ENCODE results near the gene TRPV3. TPM values are rescaled to one million over a fixed set of nuclear protein-coding genes. Genes with fewer than 3 reads are reported as not detected.

The TRPV3 gene
- total and polyA plus RNA-seq, 4 experiments from 2014 or later = 0.06 to 0.14 TPM; not detected in 2

GRCh38 chr17:3507071-3507470, 50.5 kb downstream of the TRPV3 start:
- peaks cover 8 to 13% of the 10 kb centered on the region in 2 donors for H3K27me3 Mint-ChIP-seq
- H3K36me3 Mint-ChIP-seq = no peaks in the 10 kb centered on the region

DNA sequence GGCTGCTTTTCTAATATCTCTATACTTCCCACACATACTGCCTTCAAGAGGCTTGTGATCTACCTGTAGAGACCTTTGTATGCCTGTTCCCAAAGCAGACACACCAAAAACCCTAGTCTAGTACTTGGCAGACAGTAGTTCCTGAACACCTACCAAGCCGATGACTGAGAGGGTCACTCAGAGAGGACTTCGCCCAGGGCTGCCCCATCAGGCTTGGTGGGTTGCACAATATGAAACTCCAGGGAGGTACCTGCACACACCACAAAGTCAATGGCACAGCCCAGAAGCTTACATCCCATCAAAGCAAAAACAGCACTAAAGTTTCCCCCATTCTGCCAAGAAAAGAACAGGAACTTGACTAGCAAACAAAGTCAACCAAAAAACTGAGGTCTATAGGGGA, 51.6 kb downstream of the TRPV3 start:
- Mint-ChIP-seq H3K4me1 (no peaks in the 10 kb centered on the region), H3K36me3 (no peaks in the 10 kb centered on the region), H3K9me3 (peaks cover 0 to 10% (median under 1%) of the 10 kb centered on the region in 8 donors), H3K27me3 (peaks cover 8 to 13% of the 10 kb centered on the region in 2 donors), H3K4me3 (no peak overlapping the region), H3K27ac (no peak overlapping the region)
- POLR2A ChIA-PET (ENCODE audit: partially characterized antibody) = no interaction called here
- Histone ChIP-seq H3K27ac (ENCODE audit: low read depth, low read length) (no peak overlapping the region), H3K27me3 (ENCODE audit: insufficient read depth, low read length) (no peaks in the 10 kb centered on the region), H3K4me3 (ENCODE audit: low read length in 2 of 2) (no peak overlapping the region), H3K36me3 (ENCODE audit: insufficient read depth, low read length) (no peaks in the 10 kb centered on the region), H3K4me1 (ENCODE audit: insufficient read depth, low read length) (no peaks in the 10 kb centered on the region), H3K9me3 (ENCODE audit: control insufficient read depth in 1 of 2, low read length in 2 of 2) (no peaks in the 10 kb centered on the region)
- intact Hi-C loops (cut with micrococcal nuclease) = no loop called here
- no peak for DNase-seq
- CTCF ChIA-PET (ENCODE audit: partially characterized antibody) = no interaction called here

More at GRCh38 chr17:3507071-3507470, 50.5 kb downstream of the TRPV3 start:
- Histone ChIP-seq H3K27ac (ENCODE audit: low read depth, low read length) (no peak overlapping the region), H3K9me3 (ENCODE audit: control insufficient read depth in 1 of 2, low read length in 2 of 2) (no peaks in the 10 kb centered on the region), H3K27me3 (ENCODE audit: insufficient read depth, low read length) (no peaks in the 10 kb centered on the region), H3K4me1 (ENCODE audit: insufficient read depth, low read length) (no peaks in the 10 kb centered on the region), H3K36me3 (ENCODE audit: insufficient read depth, low read length) (no peaks in the 10 kb centered on the region), H3K4me3 (ENCODE audit: low read length in 2 of 2) (no peak overlapping the region)
- ChIA-PET POLR2A (ENCODE audit: partially characterized antibody) (no interaction called here), CTCF (ENCODE audit: partially characterized antibody) (no interaction called here)
- Mint-ChIP-seq H3K4me3 (no peak overlapping the region), H3K9me3 (peaks cover 0 to 10% (median 2%) of the 10 kb centered on the region in 8 donors), H3K27ac (no peak overlapping the region), H3K4me1 (no peaks in the 10 kb centered on the region)
- no peak for DNase-seq
- intact Hi-C loops (cut with micrococcal nuclease) = no loop called here

DNA sequence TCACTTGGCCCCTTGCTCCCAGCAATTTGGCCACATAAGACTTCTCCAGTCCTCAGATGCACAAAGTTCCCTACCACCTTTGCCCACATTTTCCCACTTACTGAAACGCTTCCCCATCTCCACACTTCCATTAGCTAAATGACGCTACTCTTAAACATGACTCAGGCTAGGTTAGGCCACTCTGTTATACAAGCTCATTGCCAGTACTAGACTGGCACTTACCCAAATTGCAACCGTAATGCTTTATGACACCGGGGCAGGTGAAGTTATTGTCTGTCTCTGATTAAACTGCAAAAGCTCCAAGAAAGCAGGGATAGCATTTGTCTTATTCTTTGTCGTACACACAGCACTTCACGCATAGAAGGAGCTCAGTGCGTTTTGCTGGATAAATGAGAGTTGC, 52.6 kb downstream of the TRPV3 start:
- Mint-ChIP-seq H3K9me3 (peaks cover 0 to 10% (median under 1%) of the 10 kb centered on the region in 8 donors), H3K4me3 (no peak overlapping the region), H3K36me3 (no peaks in the 10 kb centered on the region), H3K27me3 (peaks cover 8 to 13% of the 10 kb centered on the region in 2 donors), H3K4me1 (no peaks in the 10 kb centered on the region), H3K27ac (no peak overlapping the region)
- intact Hi-C loops (cut with micrococcal nuclease) = no loop called here
- CTCF ChIA-PET (ENCODE audit: partially characterized antibody) = no interaction called here
- H3K36me3 ChIP-seq (ENCODE audit: insufficient read depth, low read length) = no peaks in the 10 kb centered on the region
- no peaks in the 10 kb centered on the region for H3K27me3 ChIP-seq (ENCODE audit: insufficient read depth, low read length)
- no peak overlapping the region for H3K27ac ChIP-seq (ENCODE audit: low read depth, low read length)
- DNase-seq = no peak
- H3K4me1 ChIP-seq (ENCODE audit: insufficient read depth, low read length) = no peaks in the 10 kb centered on the region
- no peaks in the 10 kb centered on the region for H3K9me3 ChIP-seq (ENCODE audit: control insufficient read depth in 1 of 2, low read length in 2 of 2)
- POLR2A ChIA-PET (ENCODE audit: partially characterized antibody) = no interaction called here
- H3K4me3 ChIP-seq (ENCODE audit: low read length in 2 of 2) = no peak overlapping the region

- Mint-ChIP-seq H3K4me3 (no peak overlapping the region), H3K4me1 (no peaks in the 10 kb centered on the region), H3K27me3 (peaks cover 8 to 13% of the 10 kb centered on the region in 2 donors), H3K9me3 (peaks cover 0 to 3% (median 0%) of the 10 kb centered on the region in 8 donors), H3K36me3 (no peaks in the 10 kb centered on the region), H3K27ac (no peak overlapping the region)
- Histone ChIP-seq H3K36me3 (ENCODE audit: insufficient read depth, low read length) (no peaks in the 10 kb centered on the region), H3K27ac (ENCODE audit: low read depth, low read length) (no peak overlapping the region), H3K9me3 (ENCODE audit: control insufficient read depth in 1 of 2, low read length in 2 of 2) (no peaks in the 10 kb centered on the region), H3K27me3 (ENCODE audit: insufficient read depth, low read length) (no peaks in the 10 kb centered on the region), H3K4me1 (ENCODE audit: insufficient read depth, low read length) (no peaks in the 10 kb centered on the region), H3K4me3 (ENCODE audit: low read length in 2 of 2) (no peak overlapping the region)
- intact Hi-C loops (cut with micrococcal nuclease) = no loop called here
- no peak for DNase-seq
- ChIA-PET CTCF (ENCODE audit: partially characterized antibody) (no interaction called here), POLR2A (ENCODE audit: partially characterized antibody) (no interaction called here)
These were observed 54.3 kb downstream of the TRPV3 start for GRCh38 chr17:3503285-3503684.

DNA sequence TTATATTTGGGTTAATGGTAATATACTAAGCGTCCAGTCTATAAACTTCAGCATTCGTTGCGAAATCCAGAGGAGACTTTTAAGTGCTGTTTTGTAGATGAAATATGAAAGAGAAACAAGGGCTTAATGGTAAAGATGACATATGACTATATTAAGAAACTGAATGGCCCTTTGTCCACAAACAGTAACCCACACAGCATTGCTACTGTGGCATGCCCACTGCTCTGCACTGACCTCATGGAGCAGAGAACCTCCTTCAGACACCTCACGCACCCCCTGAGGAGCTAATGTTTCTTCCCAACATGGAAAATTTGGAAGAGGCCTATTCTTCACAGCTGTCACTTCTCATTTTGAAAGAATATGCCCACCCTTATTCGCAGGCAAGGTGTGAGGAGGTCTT, 55.1 kb downstream of the TRPV3 start:
- Histone ChIP-seq H3K27me3 (ENCODE audit: insufficient read depth, low read length) (no peaks in the 10 kb centered on the region), H3K4me3 (ENCODE audit: low read length in 2 of 2) (no peak overlapping the region), H3K36me3 (ENCODE audit: insufficient read depth, low read length) (no peaks in the 10 kb centered on the region), H3K9me3 (ENCODE audit: control insufficient read depth in 1 of 2, low read length in 2 of 2) (no peaks in the 10 kb centered on the region), H3K27ac (ENCODE audit: low read depth, low read length) (no peak overlapping the region), H3K4me1 (ENCODE audit: insufficient read depth, low read length) (no peaks in the 10 kb centered on the region)
- peaks cover 8 to 13% of the 10 kb centered on the region in 2 donors for H3K27me3 Mint-ChIP-seq
- H3K36me3 Mint-ChIP-seq = no peaks in the 10 kb centered on the region
- ChIA-PET POLR2A (ENCODE audit: partially characterized antibody) (no interaction called here), CTCF (ENCODE audit: partially characterized antibody) (no interaction called here)
- intact Hi-C loops (cut with micrococcal nuclease) = no loop called here
- no peak for DNase-seq
- no peaks in the 10 kb centered on the region for H3K4me1 Mint-ChIP-seq
- peaks cover 0 to 2% (median 0%) of the 10 kb centered on the region in 8 donors for H3K9me3 Mint-ChIP-seq
- H3K4me3 Mint-ChIP-seq = no peak overlapping the region
- H3K27ac Mint-ChIP-seq = no peak overlapping the region

DNA sequence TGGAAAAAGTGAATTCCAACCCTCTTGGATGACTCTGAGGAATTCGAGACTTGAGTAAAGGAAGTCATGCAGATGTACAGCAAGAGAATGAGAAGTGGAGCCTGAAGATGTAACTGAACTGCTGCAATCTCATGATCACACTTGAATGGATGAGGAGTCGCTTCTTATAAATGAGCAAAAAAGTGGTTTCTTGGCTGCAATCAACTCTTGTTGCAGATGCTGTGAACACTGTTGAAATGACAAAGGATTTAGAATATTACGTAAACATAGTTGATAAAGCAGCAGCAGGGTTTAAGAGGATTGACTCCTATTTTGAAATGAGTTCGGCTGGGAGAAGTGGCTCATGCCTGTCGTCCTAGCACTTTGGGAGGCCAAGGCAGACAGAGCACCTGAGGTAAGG, 56.3 kb downstream of the TRPV3 start:
- no peak overlapping the region for H3K4me3 Mint-ChIP-seq
- Histone ChIP-seq H3K27ac (ENCODE audit: low read depth, low read length) (no peak overlapping the region), H3K4me1 (ENCODE audit: insufficient read depth, low read length) (no peaks in the 10 kb centered on the region), H3K27me3 (ENCODE audit: insufficient read depth, low read length) (no peaks in the 10 kb centered on the region), H3K9me3 (ENCODE audit: control insufficient read depth in 1 of 2, low read length in 2 of 2) (no peaks in the 10 kb centered on the region), H3K36me3 (ENCODE audit: insufficient read depth, low read length) (no peaks in the 10 kb centered on the region), H3K4me3 (ENCODE audit: low read length in 2 of 2) (no peak overlapping the region)
- ChIA-PET CTCF (ENCODE audit: partially characterized antibody) (no interaction called here), POLR2A (ENCODE audit: partially characterized antibody) (no interaction called here)
- H3K36me3 Mint-ChIP-seq = no peaks in the 10 kb centered on the region
- intact Hi-C loops (cut with micrococcal nuclease) = no loop called here
- H3K27me3 Mint-ChIP-seq = peaks cover 4 to 13% of the 10 kb centered on the region in 2 donors
- no peak for DNase-seq
- H3K4me1 Mint-ChIP-seq = no peaks in the 10 kb centered on the region
- no peak overlapping the region for H3K27ac Mint-ChIP-seq
- no peaks in the 10 kb centered on the region for H3K9me3 Mint-ChIP-seq

GRCh38 chr17:3497101-3497500, 60.5 kb downstream of the TRPV3 start:
- H3K27me3 Mint-ChIP-seq = peaks cover 5 to 11% of the 10 kb centered on the region in 2 donors
- POLR2A ChIA-PET (ENCODE audit: partially characterized antibody) = no interaction called here
- no peaks in the 10 kb centered on the region for H3K36me3 Mint-ChIP-seq
- Histone ChIP-seq H3K36me3 (ENCODE audit: insufficient read depth, low read length) (no peaks in the 10 kb centered on the region), H3K27me3 (ENCODE audit: insufficient read depth, low read length) (no peaks in the 10 kb centered on the region), H3K9me3 (ENCODE audit: control insufficient read depth in 1 of 2, low read length in 2 of 2) (no peaks in the 10 kb centered on the region), H3K4me3 (ENCODE audit: low read length in 2 of 2) (no peak overlapping the region), H3K4me1 (ENCODE audit: insufficient read depth, low read length) (no peaks in the 10 kb centered on the region), H3K27ac (ENCODE audit: low read depth, low read length) (no peak overlapping the region)
- H3K27ac Mint-ChIP-seq = no peak overlapping the region
- H3K4me3 Mint-ChIP-seq = no peak overlapping the region
- DNase-seq = no peak
- intact Hi-C loops (cut with micrococcal nuclease) = no loop called here
- peaks cover 0 to 3% (median 0%) of the 10 kb centered on the region in 8 donors for H3K9me3 Mint-ChIP-seq
- CTCF ChIA-PET (ENCODE audit: partially characterized antibody) = no interaction called here
- H3K4me1 Mint-ChIP-seq = no peaks in the 10 kb centered on the region

- POLR2A ChIA-PET (ENCODE audit: partially characterized antibody) = no interaction called here
- no peaks in the 10 kb centered on the region for H3K4me1 Mint-ChIP-seq
- intact Hi-C loops (cut with micrococcal nuclease) = no loop called here
- no peaks in the 10 kb centered on the region for H3K9me3 ChIP-seq (ENCODE audit: control insufficient read depth in 1 of 2, low read length in 2 of 2)
- no peaks in the 10 kb centered on the region for H3K9me3 Mint-ChIP-seq
- H3K27me3 ChIP-seq (ENCODE audit: insufficient read depth, low read length) = no peaks in the 10 kb centered on the region
- H3K27ac Mint-ChIP-seq = no peak overlapping the region
- CTCF ChIA-PET (ENCODE audit: partially characterized antibody) = no interaction called here
- H3K27me3 Mint-ChIP-seq = peaks cover 19 to 34% of the 10 kb centered on the region in 2 donors
- DNase-seq = no peak
- no peaks in the 10 kb centered on the region for H3K4me1 ChIP-seq (ENCODE audit: insufficient read depth, low read length)
- no peak overlapping the region for H3K4me3 ChIP-seq (ENCODE audit: low read length in 2 of 2)
- H3K27ac ChIP-seq (ENCODE audit: low read depth, low read length) = no peak overlapping the region
- no peaks in the 10 kb centered on the region for H3K36me3 ChIP-seq (ENCODE audit: insufficient read depth, low read length)
- no peaks in the 10 kb centered on the region for H3K36me3 Mint-ChIP-seq
- no peak overlapping the region for H3K4me3 Mint-ChIP-seq
These were observed 72.0 kb downstream of the TRPV3 start for GRCh38 chr17:3485481-3486068.

Measured in CD4-positive, alpha-beta memory T cell (primary cell).